DOHH2 (cell line): ENCODE data around the gene LANCL3.

Experiments
- CTCF ChIP-seq: fragments of 200-600 bp; sonication (generic); IDR thresholded peaks from one replicate; pipeline ENCODE4 v1.5.1; 2014; ENCODE audit warnings: antibody characterized with exemption, mild to moderate bottlenecking, low read depth, low read length; ENCODE audit not compliant: poor library complexity, severe bottlenecking
- EZH2phosphoT487 ChIP-seq: fragments of 200-600 bp; sonication (generic); IDR thresholded peaks from 2 replicates; pipeline ENCODE4 v1.6.1; 2017; ENCODE audit warnings: borderline replicate concordance, mild to moderate bottlenecking, antibody characterized with exemption, low read length, moderate library complexity, mixed read lengths

GRCh38 chrX:37712458-37712857, 141.0 kb downstream of the LANCL3 start:
- no peak for TF ChIP-seq CTCF
- no peak for TF ChIP-seq EZH2phosphoT487
